ENCODE data around the gene LYRM4. TPM values are rescaled to one million over a fixed set of nuclear protein-coding genes. Genes with fewer than 3 reads are reported as not detected.
"Not testable (repeated sequence)": the region's sequence is repeated elsewhere in the genome, so short reads cannot be mapped to it uniquely, and the experiment has no call there.

Gene LYRM4
- total RNA-seq, 1 donor from 2014 or later: 19.2 TPM

DNA sequence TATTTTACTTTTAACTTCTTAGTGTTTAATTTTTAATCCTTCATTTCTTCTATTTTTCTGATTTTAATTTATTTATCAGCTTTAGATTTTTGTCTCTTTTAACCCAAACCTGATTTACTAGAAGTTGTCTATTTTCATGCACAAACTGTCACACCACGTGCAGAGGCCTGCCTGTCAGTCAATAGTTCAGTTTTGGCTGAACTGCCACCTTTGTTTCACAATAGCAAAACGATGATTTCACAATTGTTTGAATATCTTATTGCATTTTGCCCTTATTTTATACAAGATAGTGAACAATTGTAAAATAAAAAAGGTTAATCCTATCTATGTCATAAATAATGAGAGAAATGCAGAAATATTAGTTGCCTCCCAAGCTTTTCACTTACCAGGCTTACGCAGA lies 199.6 kb downstream of the LYRM4 start:
- no peak overlapping the region for H3K27ac ChIP-seq
- H3K9me3 ChIP-seq: no peaks in the 10 kb centered on the region
- no peaks in the 10 kb centered on the region for H3K36me3 ChIP-seq
- H3K4me1 ChIP-seq: no peaks in the 10 kb centered on the region
- TF ChIP-seq POLR2AphosphoS5 (IDR thresholded peaks at IDR 0.05; ENCODE audit: insufficient read depth in 1 of 2, low read depth in 1 of 2) (no peak), POLR2A (IDR thresholded peaks at IDR 0.05) (no peak)
- TF ChIP-seq, protein P1, sequence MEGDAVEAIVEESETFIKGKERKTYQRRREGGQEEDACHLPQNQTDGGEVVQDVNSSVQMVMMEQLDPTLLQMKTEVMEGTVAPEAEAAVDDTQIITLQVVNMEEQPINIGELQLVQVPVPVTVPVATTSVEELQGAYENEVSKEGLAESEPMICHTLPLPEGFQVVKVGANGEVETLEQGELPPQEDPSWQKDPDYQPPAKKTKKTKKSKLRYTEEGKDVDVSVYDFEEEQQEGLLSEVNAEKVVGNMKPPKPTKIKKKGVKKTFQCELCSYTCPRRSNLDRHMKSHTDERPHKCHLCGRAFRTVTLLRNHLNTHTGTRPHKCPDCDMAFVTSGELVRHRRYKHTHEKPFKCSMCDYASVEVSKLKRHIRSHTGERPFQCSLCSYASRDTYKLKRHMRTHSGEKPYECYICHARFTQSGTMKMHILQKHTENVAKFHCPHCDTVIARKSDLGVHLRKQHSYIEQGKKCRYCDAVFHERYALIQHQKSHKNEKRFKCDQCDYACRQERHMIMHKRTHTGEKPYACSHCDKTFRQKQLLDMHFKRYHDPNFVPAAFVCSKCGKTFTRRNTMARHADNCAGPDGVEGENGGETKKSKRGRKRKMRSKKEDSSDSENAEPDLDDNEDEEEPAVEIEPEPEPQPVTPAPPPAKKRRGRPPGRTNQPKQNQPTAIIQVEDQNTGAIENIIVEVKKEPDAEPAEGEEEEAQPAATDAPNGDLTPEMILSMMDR (IDR thresholded peaks at IDR 0.05): no peak
- H3K4me3 ChIP-seq: no peak overlapping the region
- DNase-seq (ENCODE audit: extremely low spot score in 2 of 2): no peak
- intact Hi-C loops (cut with DNase I): no loop called here
- no peaks in the 10 kb centered on the region for H3K27me3 ChIP-seq

DNA sequence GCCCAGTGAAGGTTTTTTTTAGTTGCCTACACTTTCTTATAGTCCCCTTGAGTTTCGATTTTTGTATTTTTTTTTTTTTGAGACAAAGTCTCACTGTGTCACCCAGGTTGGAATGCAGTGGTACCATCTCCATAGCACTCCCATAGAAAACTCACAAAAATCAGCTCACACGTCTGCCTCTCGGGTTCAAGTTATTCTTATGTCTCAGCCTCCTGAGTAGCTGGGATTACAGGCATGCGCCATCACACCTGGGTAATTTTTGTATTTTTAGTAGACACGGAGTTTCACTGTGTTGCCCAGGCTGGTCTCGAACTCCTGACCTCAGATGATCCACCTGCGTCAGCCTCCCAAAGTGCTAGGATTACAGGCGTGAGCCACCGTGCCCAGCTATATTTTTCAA lies 200.3 kb downstream of the LYRM4 start:
- H3K4me1 ChIP-seq; H3K27ac ChIP-seq; H3K36me3 ChIP-seq; intact Hi-C loops (cut with DNase I); DNase-seq (ENCODE audit: extremely low spot score in 2 of 2); H3K9me3 ChIP-seq; H3K4me3 ChIP-seq; H3K27me3 ChIP-seq: not testable (repeated sequence)

DNA sequence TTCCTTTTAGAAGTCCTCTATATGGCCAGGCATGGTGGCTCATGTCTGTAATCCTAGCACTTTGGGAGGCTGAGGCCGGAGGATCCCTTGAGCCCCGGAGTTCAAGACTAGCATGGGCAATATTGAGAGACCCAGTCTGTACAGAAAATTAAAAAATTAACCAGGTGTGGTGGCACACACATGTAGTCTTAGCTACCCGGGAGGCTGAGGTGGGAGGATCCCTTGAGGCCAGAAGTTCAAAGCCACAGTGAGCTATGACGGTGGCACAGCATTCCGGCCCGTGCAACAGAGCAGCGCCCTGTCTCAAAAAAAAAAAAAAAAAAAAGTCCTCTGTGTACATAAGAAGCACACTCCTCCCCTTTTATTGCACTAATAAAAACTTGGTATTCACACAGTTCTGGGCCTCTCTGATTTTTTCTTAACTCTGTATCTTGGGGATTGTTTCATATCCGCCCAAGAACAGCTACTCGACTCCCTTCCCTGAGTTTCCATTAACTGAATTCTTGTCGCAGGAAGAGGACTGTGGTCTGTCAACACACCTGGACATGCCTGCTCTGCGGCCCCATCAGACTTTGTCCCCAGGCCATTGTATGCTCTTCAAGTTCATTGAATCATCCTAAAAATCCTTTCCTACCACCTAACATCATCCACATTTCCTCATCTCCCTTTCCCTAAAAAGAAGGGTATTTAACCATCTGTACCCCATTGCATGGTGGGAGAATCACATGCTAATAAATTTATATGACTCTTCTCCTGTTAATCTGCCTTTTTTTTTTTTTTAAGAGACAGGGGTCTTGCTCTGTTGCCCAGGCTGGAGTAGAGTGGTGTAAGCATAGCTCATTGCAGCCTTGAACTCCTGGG lies 201.5 kb downstream of the LYRM4 start:
- no peak overlapping the region for H3K4me3 ChIP-seq
- TF ChIP-seq, protein P1 (IDR thresholded peaks at IDR 0.05): no peak
- TF ChIP-seq POLR2A (IDR thresholded peaks at IDR 0.05) (no peak), POLR2AphosphoS5 (IDR thresholded peaks at IDR 0.05; ENCODE audit: insufficient read depth in 1 of 2, low read depth in 1 of 2) (no peak)
- H3K9me3 ChIP-seq: no peaks in the 10 kb centered on the region
- intact Hi-C loops (cut with DNase I): no loop called here
- DNase-seq (ENCODE audit: extremely low spot score in 2 of 2): peak in 1 of 2 donors; percentile 37
- H3K27ac ChIP-seq: no peak overlapping the region
- no peaks in the 10 kb centered on the region for H3K27me3 ChIP-seq
- H3K36me3 ChIP-seq: no peaks in the 10 kb centered on the region
- no peaks in the 10 kb centered on the region for H3K4me1 ChIP-seq

Small RNAs within 50 kb of the gene (microRNA-seq; reads per million reads assigned to microRNA genes)
- gene MIR3691 (ENCODE audit: borderline number of aligned reads, borderline replicate concordance): not detected

Small RNAs within 50 kb of the gene (small RNA-seq; reads per million reads assigned to genes)
- 0.34 reads per million for gene MIR3691

Other genes with a start within 250 kb of the LYRM4 start
- 4.4 TPM for gene PPP1R3G, start 175.6 kb downstream of the LYRM4 start, total RNA-seq
- 16.5 TPM for gene FARS2, start 563 bp upstream of the LYRM4 start, total RNA-seq